Stimulated activated CD4-positive, alpha-beta T cell treated with anti-CD3 and anti-CD28 coated beads, Interleukin-4, amount 100 ng/mL, for 4 hours (primary cell): ENCODE data around the gene PRIM2.
"Not testable (repeated sequence)": the region's sequence is repeated elsewhere in the genome, so short reads cannot be mapped to it uniquely, and the experiment has no call there.

ENCODE experiments used
- DNase-seq, 2 experiments: peaks; one replicate each; pipeline ENCODE4 v3.0.0-alpha.2; 2020

PRIM2 gene

DNA sequence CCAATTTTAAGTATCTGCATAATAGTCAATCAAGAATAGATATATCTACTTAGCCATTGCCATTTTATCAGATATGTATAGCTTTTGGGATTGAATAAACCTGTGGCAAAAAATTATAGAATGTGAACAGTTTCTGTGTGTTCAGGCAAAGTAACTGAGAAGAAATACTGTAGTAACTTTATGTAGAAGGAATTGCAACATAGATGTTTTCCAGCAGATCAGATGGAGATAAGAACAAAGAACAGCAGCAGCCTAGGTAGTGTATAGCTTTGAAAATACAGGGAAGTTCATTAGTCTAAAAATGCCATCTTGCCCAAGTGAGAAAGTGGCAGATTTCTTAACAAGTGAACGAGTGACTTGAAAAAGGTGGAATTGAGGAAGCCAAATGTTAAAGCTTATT, 197.7 kb downstream of the PRIM2 start:
- not testable (repeated sequence) for DNase-seq

DNA sequence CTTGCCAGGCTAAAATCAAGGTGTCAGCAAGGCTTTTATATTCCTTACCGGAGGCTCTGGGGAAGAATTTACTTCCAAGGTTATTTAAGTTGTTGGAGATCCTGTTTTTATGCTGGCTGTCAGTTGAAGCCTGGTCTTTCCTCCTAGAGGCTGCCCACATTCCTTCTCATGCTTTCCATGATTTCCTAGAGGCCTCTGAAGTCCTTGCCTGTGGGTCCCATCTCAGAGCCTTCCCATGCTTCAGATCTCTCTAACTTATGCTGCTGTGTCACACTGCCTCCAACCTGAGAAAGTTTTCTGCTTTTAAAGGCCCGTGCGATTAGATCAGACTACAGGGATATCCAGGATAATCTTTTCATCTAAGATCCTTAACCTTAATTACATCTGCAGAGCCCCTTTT, 198.4 kb downstream of the PRIM2 start:
- not testable (repeated sequence) for DNase-seq

DNA sequence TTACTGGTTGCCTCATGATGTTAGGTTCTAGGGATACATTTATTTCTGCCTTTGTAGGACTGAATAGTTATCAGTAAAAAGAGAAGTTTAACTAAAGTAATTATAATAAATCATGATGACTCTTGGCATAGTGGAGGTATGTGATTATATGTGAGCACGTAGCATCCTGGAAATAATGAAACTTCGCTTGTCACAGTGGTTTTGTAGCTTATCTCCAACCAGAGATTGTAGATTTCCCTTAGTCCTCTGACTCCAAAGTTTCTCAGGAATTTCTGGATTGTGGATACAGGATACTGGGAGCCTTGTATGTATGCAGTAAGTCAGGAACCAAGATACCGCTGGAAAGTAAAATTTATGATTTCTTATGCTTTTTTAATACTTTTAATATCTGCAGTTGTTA, 199.3 kb downstream of the PRIM2 start:
- DNase-seq = not testable (repeated sequence)

DNA sequence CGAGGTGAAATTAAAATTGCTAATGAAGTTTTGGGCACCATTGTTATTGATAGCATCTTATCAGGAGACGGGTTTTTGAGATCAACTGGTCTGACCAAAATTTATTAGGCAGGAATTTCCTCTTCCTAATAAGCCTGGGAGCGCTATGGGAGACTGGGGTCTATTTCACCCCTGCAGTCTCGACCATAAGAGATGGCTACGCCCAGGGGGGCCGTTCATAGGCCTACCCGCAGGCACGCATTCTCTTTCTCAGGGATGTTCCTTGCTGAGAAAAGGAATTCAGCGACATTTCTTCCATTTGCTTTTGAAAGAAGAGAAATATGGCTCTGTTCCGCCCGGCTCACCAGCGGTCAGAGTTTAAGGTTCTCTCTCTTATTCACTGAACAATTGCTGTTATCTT, 201.8 kb downstream of the PRIM2 start:
- DNase-seq = not testable (repeated sequence)

DNA sequence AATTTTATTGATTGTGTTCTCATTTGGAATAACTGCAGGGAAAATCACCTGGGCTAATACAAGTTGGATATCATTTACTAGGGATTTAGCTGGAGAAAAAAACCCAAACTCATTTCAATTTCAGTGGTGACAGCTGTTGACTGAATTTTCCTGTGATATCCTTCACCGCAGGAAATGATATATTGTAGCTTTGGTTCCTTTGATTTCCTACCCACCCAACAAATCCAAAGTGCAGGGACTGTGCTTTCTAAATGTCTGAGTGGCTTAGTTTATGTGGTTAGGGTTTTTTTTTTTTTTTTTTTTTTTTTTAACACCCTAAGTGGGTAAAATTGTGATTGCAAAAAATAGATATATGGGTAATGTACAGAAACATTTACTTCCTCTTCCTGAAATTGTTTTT, 203.7 kb downstream of the PRIM2 start:
- not testable (repeated sequence) for DNase-seq

DNA sequence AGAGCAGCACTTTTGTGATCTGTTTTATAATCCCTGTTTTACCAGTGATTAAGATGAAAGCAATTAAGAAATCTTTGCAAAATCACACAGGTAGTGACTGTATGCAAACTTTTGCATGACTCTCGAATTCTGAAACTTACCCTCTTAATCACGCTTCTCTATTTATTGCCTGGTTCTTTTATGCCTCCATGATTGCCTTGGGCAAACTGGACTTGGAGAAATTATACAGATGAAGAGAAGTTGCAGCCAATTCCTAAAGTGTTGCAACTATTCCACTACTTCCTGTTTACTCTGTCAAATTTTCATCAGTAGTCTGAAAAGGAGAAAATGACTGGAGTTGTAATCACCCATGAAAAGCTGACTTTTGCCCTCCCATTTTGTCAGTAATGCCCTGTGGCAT, 205.8 kb downstream of the PRIM2 start:
- DNase-seq = not testable (repeated sequence)

DNA sequence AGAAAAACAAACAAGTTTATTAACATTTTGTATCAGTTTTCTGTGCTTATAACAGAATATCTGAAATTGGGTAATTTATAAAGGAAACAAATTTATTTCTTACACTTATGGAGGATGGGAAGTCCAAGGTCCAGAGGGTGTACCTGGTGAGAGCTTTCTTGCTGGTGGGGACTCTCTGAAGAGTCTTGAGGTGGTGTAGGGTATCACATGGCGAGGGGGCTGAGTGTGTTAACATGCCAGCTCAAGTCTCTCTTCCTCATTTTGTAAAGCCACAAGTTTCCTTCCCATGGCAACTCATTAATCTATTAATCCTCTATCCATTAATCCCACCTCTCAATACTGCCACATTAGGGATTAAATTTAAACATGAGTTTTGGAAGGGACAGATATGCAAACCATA, 212.3 kb downstream of the PRIM2 start:
- DNase-seq = not testable (repeated sequence)

DNA sequence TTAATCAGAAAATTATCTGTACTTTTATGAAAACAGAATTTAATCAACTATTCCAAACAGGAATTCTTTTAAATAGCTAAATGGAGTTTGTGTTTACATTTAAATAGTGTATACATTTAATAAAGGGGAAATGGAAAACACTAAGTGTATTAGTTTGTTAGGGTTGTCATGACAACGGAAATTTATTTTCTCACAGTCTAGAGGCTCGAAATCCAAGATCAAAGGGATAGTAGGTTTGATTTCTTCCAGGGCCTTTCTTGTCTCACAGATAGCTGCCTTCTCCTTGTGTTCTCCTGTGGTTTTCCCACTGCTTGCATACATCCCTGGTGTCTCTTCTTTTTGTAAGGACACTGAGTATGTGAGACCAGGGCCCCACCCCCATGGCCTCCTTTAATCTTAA, 215.2 kb downstream of the PRIM2 start:
- not testable (repeated sequence) for DNase-seq

DNA sequence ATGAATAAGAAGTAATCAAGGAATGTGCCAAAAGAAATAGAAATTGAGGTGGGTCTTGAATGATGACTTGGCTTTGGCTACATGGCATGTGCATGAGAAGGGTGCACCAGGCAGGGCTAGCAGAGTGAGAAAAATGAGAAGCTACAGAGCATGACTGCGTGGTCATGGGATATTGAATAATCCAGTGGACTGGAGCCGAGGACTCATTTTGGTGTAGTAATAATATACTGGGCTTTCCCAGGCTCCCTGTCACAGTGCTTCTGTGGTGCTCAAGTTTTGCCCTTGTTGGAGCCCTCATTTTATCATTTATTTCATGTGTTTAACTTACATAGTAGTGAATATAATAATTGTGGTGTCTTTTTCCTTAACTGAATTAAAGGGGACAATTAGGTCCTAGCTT, 217.7 kb downstream of the PRIM2 start:
- not testable (repeated sequence) for DNase-seq

DNA sequence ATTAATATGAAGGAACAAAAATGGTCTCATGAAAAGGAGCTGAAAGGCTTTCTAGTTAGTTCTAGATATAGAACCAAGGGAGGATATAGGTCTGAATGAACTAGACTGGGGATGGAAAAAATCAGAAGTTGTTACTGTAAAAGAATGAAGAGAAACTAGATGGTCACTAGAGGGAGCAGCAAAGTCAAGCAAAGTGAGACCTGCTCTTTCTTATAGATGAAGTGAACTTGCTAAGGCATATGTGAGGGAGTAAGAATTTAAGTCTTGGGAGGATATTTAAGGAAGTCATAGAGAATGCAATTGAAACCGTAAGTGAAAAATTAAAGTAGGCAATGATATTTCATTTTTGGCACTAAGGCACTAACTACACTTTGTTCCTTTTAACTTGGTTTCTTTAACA, 218.6 kb downstream of the PRIM2 start:
- not testable (repeated sequence) for DNase-seq

DNA sequence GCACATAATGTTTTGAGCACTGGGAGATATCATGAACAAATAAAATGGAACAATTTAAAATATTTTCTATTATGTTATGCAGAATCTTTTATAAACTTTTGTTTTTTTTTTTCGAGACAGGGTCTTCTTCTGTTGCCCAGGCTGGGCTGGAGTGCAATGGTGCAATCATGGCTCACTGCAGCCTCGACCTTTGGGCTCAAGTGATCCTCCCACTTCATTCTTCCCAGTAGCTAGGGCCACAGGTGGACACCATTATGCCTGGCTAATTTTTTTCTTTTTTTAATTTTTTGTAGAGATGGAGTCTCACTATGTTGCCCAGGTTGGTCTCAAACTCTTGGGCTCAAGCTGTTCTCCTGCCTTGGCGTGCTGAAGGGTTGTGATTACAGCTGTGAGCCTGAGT, 220.5 kb downstream of the PRIM2 start:
- DNase-seq = not testable (repeated sequence)

DNA sequence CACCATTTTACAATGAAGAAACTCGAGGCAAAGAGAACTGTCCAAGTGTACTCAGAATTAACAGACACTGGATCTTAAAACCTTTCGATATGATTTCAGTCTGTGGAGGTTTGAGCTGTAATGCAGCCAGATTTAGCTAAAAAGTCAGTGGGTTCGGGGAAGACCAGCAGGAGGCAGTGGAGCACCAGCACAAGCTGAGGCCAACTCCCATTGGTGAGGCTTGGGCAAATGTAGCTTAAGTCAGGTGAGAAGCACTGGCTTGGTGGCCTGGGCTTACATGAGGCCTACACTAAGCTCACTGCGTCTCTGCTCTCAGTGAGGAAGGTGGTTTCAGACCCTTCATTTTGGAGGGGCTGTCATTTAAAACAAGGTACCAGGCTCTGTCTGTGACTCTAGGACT, 234.5 kb downstream of the PRIM2 start:
- DNase-seq = not testable (repeated sequence)

DNA sequence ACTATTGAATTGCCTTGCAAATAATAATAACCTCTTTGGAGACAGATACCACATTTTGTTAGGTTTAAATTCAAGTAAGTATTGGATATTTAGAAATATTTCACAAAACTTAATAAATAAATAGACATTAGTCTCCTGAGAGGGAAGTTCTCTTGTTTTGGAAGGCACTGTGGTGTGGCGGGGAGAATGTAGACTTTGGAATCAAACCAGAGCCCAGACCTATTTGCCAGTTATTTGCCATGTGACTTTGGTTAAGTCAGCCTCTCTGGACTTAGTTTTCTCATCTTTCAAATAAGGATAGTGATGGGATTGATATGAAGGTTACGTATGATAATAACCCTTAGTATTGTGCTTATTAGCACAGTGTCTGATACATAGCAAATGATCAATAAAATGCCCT, 240.4 kb downstream of the PRIM2 start:
- DNase-seq = not testable (repeated sequence)

DNA sequence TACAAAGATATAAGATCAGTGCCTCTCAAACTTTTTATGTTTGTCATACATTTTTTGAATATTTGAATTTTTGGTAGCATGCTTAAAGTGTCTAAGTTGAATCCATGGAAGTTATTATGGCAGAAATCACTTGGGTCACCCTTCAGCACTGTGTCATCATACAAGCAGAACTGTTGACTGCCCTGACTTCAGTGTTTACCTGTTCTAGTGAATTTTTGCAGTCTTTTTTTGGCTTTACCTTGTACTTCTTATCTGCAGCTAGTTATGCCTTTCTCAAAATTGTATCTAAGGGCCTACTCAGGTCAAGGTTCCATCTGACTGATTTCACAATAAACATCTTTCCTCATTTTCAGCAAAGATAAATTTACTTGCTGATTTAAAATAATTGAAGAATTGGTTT, 241.7 kb downstream of the PRIM2 start:
- not testable (repeated sequence) for DNase-seq

DNA sequence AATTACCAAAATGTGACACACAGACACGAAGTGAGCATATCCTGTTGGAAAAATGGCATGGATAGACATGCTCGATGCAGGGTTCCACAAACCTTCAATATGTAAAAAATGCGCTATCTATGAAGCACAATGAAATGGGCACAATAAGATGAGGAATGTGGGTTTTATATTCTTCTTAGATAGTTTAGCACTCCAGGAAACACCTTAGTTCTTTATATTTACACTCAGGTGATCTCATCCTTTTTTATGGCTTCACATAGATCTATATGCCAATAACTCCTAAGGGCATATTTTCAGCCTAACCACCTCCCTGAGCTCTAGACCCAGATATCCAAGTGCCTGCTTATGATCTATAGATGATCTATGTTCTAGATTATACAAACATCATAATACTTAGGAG, 244.8 kb downstream of the PRIM2 start:
- not testable (repeated sequence) for DNase-seq

DNA sequence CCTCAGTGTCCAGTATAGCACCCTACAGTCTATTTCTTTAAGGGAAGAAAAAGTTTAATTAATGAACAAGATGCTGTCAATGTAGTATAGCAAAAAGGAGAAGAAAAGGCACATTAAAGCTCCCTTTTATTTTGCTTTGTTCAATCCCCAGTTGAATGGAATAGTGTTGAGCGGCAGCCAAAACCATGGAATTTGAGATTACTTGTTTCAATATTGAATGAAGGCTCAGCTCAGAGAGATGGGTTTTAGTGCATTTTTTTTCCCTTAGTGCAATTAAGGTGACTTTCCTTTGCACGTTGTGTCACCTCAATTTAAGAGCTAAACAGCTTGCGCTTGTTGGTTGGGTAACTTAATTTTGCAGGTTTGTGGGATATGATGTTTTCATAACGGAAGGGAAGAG, 254.7 kb downstream of the PRIM2 start:
- not testable (repeated sequence) for DNase-seq

DNA sequence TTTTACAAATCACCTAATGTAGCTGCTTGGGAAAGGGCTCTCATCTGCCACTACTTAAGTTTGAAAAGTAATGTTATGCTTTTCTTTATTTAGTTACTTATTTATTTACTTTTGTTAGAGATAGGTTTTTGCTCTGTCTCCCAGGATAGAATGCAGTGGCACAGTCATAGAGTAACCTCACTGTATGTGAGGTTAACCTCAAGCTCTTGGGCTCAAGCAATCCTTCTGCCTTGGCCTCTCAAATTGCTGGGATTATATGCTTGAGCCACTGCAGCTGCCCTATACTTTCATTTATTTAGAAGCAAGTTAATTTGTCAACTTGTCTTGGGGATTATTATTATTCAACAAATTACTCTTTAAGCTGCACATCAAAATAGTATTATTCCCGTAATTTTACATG, 255.4 kb downstream of the PRIM2 start:
- DNase-seq = not testable (repeated sequence)

DNA sequence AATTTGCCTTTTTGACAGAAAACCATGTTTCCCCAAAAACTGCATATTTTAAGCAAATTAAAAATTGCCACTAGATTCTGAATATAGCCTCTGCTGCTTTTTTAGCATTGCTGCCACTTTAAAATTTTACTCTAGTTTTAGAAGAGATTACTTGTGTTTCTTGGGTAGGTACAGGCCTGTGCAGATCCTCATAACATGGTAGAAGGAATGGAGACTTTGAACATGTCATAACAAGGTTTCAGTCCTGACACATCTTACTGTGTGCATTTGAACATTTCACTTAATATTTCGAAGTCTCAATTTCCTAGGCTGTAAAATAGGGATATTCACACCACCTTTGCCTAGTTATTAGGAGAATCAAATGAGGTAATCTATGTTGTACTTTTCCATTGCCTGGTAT, 259.6 kb downstream of the PRIM2 start:
- not testable (repeated sequence) for DNase-seq

DNA sequence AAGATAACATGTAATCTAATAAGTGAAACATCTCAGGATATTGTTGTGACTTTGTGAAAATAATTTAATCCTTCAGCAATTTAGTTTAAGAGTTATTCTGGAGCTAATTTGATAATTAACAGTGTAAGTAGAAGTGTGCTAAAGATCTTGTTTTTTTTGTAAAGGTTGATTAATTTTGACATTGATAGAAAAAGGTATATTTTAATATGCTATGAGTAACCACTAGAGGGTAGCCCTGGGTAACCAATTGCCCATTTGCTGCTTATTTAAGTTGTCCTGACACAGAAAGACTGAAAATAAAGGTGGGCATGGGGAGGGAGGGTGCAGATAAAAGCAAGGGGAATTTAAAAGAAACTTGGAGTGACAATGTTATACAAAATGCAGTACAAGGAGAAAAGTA, 262.1 kb downstream of the PRIM2 start:
- not testable (repeated sequence) for DNase-seq

DNA sequence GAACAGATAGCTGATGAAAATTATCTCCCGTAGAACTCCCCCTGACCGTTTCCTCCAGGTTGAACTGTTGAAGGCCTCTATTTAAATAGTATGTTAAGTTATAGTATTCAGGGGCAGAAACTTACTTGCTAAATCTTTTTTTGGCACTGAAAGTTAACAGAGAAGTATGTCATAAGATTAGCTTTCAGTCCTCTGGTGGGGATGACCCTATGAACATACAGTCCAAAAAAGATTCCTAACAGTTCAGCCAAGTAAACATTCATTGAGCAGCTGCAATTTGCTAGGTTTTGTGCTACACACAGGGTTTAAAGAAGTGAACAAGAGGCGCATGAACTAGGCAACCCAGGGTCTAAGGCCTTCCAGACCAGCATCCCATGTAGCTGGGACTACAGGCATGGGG, 264.2 kb downstream of the PRIM2 start:
- not testable (repeated sequence) for DNase-seq

DNA sequence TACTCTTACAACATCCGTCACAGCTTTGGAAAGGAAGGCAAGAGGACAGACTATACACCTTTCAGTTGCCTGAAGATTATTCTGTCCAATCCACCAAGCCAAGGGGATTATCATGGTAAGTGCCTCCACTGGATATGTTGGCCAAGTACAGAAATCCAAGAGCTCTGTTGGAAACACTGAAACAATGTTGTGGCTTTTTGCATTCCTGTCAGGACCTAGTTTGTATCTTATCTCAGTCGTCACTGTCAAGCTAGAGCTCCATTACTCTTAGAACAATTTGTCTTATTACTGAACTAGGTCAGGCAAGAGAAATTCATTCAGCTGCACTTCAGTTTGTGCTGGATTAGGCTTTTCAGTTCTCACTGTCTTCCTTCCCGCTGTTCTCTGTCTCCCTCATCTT, 283.7 kb downstream of the PRIM2 start:
- DNase-seq = not testable (repeated sequence)

DNA sequence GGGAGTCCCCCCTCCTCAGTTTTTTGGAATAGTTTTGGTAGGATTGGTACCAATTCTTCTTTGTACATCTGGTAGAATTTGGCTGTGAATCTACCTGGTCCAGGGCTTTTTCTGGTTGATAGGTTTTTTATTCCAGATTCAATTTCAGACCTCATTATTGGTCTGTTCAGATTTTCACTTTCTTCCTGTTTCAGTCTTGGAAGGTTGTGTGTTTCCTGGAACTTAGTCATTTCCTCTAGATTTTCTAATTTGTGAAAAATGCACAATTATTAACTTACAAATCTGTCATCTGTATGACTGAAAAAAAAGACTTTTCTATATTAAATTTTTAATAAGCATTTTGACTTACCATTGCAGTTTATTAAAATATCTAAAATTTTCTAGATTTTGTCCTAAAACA, 287.9 kb downstream of the PRIM2 start:
- DNase-seq = not testable (repeated sequence)

DNA sequence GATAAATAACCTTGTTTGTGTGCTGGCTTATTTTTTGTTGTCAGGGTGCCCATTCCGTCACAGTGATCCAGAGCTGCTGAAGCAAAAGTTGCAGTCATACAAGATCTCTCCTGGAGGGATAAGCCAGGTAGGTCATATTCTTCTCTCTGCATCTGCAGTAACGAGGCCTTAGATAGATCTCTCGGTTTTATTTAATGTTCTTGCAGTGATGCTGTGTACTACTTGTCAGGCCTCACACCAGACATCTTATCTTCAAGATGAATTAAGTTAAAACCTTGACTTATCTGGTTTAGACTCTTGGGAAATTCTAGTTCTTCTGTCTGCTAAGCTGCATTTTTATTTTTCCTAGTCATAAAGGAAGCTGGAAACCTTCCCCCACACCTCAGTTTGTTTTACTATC, 288.9 kb downstream of the PRIM2 start:
- not testable (repeated sequence) for DNase-seq

DNA sequence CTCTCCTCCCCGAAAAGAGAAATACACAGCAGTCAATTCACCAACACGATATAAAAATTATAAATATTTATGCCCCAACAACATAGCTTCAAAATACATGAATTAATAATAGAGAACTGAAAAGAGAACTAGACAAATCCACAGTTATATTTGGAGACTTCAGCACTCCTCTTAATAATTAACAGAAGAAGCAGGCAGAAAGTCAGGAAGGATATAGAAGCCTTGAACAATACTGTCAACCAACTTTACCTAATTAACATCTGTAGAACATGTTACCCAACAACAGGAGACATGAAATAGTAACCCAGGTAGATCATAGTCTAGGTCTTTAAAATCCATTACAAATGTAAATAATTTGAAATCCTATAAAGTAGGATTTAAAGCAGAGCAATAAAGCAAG, 293.2 kb downstream of the PRIM2 start:
- not testable (repeated sequence) for DNase-seq

DNA sequence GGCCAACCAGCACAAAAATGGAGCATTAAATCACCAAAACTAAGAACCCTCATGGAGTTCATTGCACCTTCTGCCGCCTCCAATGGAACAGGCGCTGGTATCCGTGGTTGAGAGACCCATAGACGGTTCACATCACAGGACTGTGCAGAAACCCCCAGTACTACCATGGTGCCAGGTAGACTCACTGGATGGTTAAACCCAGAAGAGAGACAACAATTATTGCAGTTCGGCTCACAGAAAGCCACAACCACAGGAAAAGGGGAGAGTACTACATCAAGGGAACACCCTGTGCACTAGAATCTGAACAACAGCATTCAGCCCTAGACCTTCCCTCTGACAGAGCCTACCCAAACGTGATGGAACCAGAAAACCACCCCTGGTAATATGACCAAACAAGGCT, 301.5 kb downstream of the PRIM2 start:
- not testable (repeated sequence) for DNase-seq

DNA sequence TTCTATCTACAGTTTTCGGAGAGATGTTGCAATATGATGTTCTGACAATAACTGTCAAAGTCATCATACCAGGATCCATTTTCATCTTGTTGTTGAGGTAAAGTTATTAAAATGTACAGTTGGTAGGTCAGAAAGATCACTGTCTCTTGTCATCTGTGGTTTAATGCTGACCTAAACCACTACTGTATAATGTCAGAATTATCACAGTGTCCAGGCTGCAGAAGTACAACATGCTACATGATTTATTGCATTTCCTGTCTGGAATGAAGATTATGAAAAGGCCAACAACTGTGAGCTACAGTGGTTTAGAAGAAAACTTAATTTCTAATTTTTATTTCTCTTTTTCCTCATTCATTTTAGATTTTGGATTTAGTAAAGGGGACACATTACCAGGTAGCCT, 314.3 kb downstream of the PRIM2 start:
- DNase-seq = not testable (repeated sequence)
